Spleen (tissue), 11 donors: Measurements from ENCODE around the gene YRDC. TPM values are rescaled to one million over a fixed set of nuclear protein-coding genes. Genes with fewer than 3 reads are reported as not detected.

Source experiments
- DNase-seq: peaks from one replicate; pipeline ENCODE4 v3.0.0-alpha.2; 2020
- H3K27ac ChIP-seq, 8 donors: fragments of 200-600 bp; sonication (generic) in 7 of 8; 1 replicate in 4 of 8; 2 replicates in 4 of 8; pipeline versions ENCODE4 v1.5.0 to v1.8.0; 2016 to 2021; ENCODE audit warnings: inconsistent platforms in 4 of 8, mild to moderate bottlenecking in 4 of 8, moderate library complexity in 1 of 8
- H3K27me3 ChIP-seq, 7 donors: fragments of 200-600 bp; sonication (generic) in 6 of 7; replicated peaks in 1 of 7; 1 replicate in 4 of 7; 2 replicates in 3 of 7; pipeline versions ENCODE4 v1.5.0 to v1.8.0; 2016 to 2021; ENCODE audit warnings: inconsistent platforms in 3 of 7, mild to moderate bottlenecking in 1 of 7
- H3K36me3 ChIP-seq, 6 donors: fragments of 200-600 bp; sonication (generic) in 5 of 6; 1 replicate in 4 of 6; 2 replicates in 2 of 6; pipeline versions ENCODE4 v1.5.0 to v1.8.0; 2016 to 2021; ENCODE audit warnings: inconsistent platforms in 2 of 6
- H3K4me1 ChIP-seq, 6 donors: fragments of 200-600 bp; sonication (generic) in 5 of 6; 1 replicate in 3 of 6; 2 replicates in 3 of 6; pipeline versions ENCODE4 v1.5.0 to v1.8.0; 2016 to 2021; ENCODE audit warnings: inconsistent platforms in 3 of 6
- H3K4me3 ChIP-seq, 8 donors: fragments of 200-600 bp; sonication (generic) in 7 of 8; 1 replicate in 4 of 8; 2 replicates in 4 of 8; pipeline versions ENCODE4 v1.5.0 to v1.8.0; 2016 to 2021; ENCODE audit warnings: inconsistent platforms in 4 of 8, mild to moderate bottlenecking in 4 of 8, moderate library complexity in 2 of 8
- H3K9me3 ChIP-seq, 8 donors: fragments of 200-600 bp; sonication (generic) in 7 of 8; 1 replicate in 4 of 8; 2 replicates in 4 of 8; pipeline versions ENCODE4 v1.5.0 to v1.8.0; 2016 to 2021; ENCODE audit warnings: inconsistent platforms in 4 of 8
- CTCF ChIP-seq, 11 experiments: fragments of 200-600 bp in 7 of 11; fragments of 450-650 bp in 4 of 11; sonication (generic) in 4 of 11; IDR thresholded peaks in 8 of 11; conservative IDR thresholded peaks in 3 of 11; 1 replicate in 7 of 11; 2 replicates in 4 of 11; pipeline versions ENCODE4 v1.4.0 to v1.8.0; 2016 to 2021; ENCODE audit warnings: antibody characterized with exemption in 11 of 11, inconsistent platforms in 4 of 11, mild to moderate bottlenecking in 1 of 11
- POLR2A ChIP-seq, 3 donors: fragments of 450-650 bp; IDR thresholded peaks; one replicate each; pipeline ENCODE4 v1.5.1; 2017; ENCODE audit warnings: antibody characterized with exemption in 3 of 3, mild to moderate bottlenecking in 1 of 3
- POLR2AphosphoS5 ChIP-seq, 3 donors: sonication (generic); formaldehyde crosslinking; IDR thresholded peaks; one replicate each; pipeline ENCODE4 v1.5.1; 2017; ENCODE audit warnings: antibody characterized with exemption in 3 of 3
- WGBS, 5 donors: extraction: QIAGEN DNeasy Blood & Tissue Kit in 3 of 5; methylation state at CpG; one replicate each; pipeline versions ENCODE4 v1.1.5 to v1.1.7; 2013 to 2018; 5-methylcytosine and 5-hydroxymethylcytosine counted together
- intact Hi-C: fragments of 100-400 bp; cut with DNase I; formaldehyde crosslinking; loops from one replicate; pipeline ENCODE4 v1.15.0; 2023; ENCODE audit warnings: low total_unique reads
- polyA plus RNA-seq, 3 donors: library from polyadenylated mRNA; stranded (reverse); fragments of 200-250 nt; gene quantifications; one replicate each; pipeline ENCODE4 v1.2.1, GENCODE V29; 2013
- total RNA-seq, 7 donors: library from RNA; depleted of rRNA in 3 of 7; stranded (reverse); fragments of >200 nt in 3 of 7; fragmentation: NEBNext Ultra II Directional in 4 of 7; extraction: Animal tissue kit (Norgen Biotek cat#: 25700) in 4 of 7; gene quantifications; one replicate each; pipeline versions ENCODE4 v1.1.0 to v1.2.1, GENCODE V29; 2016 to 2021
- donor health status: healthy with polysubstance abuse.
- donor health status: DM: no; HTN: no; CAD: no; lungs with moderate emphysema.
- donor health status: DM: no; HTN: no; CAD: no.
- donor health status: Bipolar disorder and iron deficiency.
- donor health status: healthy.
- donor health status: DM: no; HTN: no; CAD: no.
- donor health status: DM: yes; HTN: yes; CAD: no.

YRDC gene
- total and polyA plus RNA-seq, 10 donors, result 7.5 to 13.4 (median 10.6) TPM

GRCh38 chr1:37809942-37810341 is 1.9 kb upstream of the YRDC start:
- Histone ChIP-seq H3K4me3 (no peak overlapping the region), H3K27me3 (no peaks in the 10 kb centered on the region), H3K4me1 (peaks cover 24 to 72% (median 48%) of the 10 kb centered on the region in 6 donors), H3K9me3 (no peaks in the 10 kb centered on the region), H3K36me3 (peaks cover 3 to 51% (median 24%) of the 10 kb centered on the region in 6 donors), H3K27ac (peak overlapping the region in 1 of 8 donors; percentile 98)
- intact Hi-C loops, result loop anchor here (5.0 to 10.0 kb wide), 2 partner anchors 47 to 115 kb away; partner anchors contain the start of genes CDCA8 and MTF1
- no peak for DNase-seq
- 29 to 65% (median 51%) methylated on average over 2 of the region's 2 CpGs for WGBS, 5 donors
- TF ChIP-seq POLR2AphosphoS5 (IDR thresholded peaks at IDR 0.05) (no peak), POLR2A (IDR thresholded peaks at IDR 0.05) (no peak), CTCF (IDR thresholded peaks at IDR 0.05 in 8 of 11, conservative IDR thresholded peaks at IDR 0.05 in 3 of 11) (no peak)

DNA sequence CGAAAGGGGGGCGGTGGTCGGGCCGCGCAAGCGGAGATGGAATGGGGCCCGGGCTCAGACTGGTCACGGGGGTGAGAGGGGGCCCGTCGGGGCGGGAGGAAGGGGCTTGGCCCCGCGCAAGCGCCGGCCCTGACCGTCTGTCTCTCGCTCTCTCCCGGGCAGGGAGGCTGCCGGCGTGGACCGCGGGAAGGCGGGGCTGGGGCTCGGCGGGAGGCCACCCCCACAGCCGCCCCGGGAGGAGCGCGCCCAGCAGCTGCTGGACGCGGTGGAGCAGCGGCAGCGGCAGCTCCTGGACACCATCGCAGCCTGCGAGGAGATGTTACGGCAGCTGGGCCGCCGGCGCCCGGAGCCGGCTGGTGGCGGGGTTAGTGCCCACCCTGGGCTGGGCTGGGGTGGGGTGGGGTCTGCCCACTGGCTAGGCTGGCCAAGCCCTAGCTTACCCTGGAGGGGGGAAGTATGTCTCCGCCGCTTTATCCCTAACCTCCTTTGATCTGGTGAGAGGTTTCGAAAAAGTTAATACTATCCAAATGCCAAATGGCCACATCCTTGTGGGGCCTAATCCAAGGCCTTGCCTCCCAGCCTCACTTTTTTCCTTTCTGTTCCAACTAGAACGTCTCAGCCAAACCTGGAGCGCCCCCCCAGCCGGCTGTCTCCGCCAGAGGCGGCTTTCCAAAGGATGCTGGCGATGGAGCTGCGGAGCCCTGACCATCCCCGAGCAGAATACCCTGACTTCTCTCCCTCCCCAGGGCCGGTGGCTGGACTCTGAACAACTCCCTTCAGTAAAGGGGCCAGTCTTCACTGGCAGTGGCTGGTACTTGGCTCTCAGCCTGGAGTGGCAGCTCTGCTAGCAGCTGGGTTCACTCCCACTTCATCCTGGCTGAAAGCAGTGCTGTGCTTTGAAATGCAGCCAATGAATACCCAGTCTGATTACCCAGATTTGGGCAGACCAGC is 636 bp upstream of the YRDC start:
- no peaks in the 10 kb centered on the region for H3K27me3 ChIP-seq
- peak overlapping the region; percentile 87 to 98 (median 94) for H3K27ac ChIP-seq
- peak overlapping the region; percentile 89 to 98 (median 96) for H3K4me3 ChIP-seq
- DNase-seq, result peak; percentile 81
- 6 to 13% (median 8%) methylated on average over 20 to 54 of the region's 54 CpGs for WGBS, 5 donors
- intact Hi-C loops, result loop anchor here (5.0 to 10.0 kb wide), 2 partner anchors 49 to 114 kb away; partner anchors contain the start of genes CDCA8 and MTF1
- peaks cover 4 to 51% (median 30%) of the 10 kb centered on the region in 6 donors for H3K36me3 ChIP-seq
- no peaks in the 10 kb centered on the region for H3K9me3 ChIP-seq
- H3K4me1 ChIP-seq, result peaks cover 24 to 75% (median 48%) of the 10 kb centered on the region in 6 donors
- no peak for TF ChIP-seq POLR2AphosphoS5 (IDR thresholded peaks at IDR 0.05)
- TF ChIP-seq CTCF (IDR thresholded peaks at IDR 0.05 in 8 of 11, conservative IDR thresholded peaks at IDR 0.05 in 3 of 11), result no peak
- TF ChIP-seq POLR2A (IDR thresholded peaks at IDR 0.05), result no peak

GRCh38 chr1:37807220-37807554 is 821 bp downstream of the YRDC start:
- no peaks in the 10 kb centered on the region for H3K9me3 ChIP-seq
- TF ChIP-seq CTCF (IDR thresholded peaks at IDR 0.05 in 8 of 11, conservative IDR thresholded peaks at IDR 0.05 in 3 of 11) (no peak), POLR2A (IDR thresholded peaks at IDR 0.05) (no peak), POLR2AphosphoS5 (IDR thresholded peaks at IDR 0.05) (no peak)
- peaks cover 8 to 58% (median 44%) of the 10 kb centered on the region in 6 donors for H3K36me3 ChIP-seq
- 13 to 23% (median 18%) methylated on average over 9 of the region's 9 CpGs for WGBS, 5 donors
- no peaks in the 10 kb centered on the region for H3K27me3 ChIP-seq
- peak overlapping the region; percentile 87 to 98 (median 94) for H3K27ac ChIP-seq
- intact Hi-C loops, result loop anchor here (5.0 to 10.0 kb wide), 2 partner anchors 50 to 112 kb away; partner anchors contain the start of genes CDCA8 and MTF1
- H3K4me1 ChIP-seq, result peaks cover 24 to 69% (median 48%) of the 10 kb centered on the region in 6 donors
- DNase-seq, result peak; percentile 74
- peak overlapping the region; percentile 89 to 98 (median 96) for H3K4me3 ChIP-seq

DNA sequence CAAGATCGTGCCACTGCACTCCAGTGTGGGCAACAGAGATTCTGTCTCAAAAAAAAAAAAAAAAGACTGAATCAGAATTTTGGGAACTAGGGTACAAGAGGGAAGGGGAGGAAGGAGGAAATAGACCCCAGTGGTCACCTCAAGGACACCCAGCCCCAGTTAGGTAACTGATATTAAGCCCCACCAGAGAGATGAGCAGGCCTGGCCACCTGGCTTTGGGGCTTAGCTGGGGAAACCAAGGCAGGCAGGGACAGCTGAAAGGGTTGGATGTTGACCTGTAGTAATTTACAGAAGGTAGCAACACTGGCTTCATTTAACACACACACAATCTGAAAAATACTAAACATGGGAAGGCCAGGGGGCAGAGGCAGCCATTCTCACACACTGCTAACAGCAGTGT is 5.6 kb downstream of the YRDC start:
- WGBS, 5 donors, result 91 to 96% (median 96%) methylated on average over 1 of the region's 1 CpG
- no peaks in the 10 kb centered on the region for H3K27me3 ChIP-seq
- no peak for DNase-seq
- H3K4me3 ChIP-seq, result no peak overlapping the region
- TF ChIP-seq POLR2A (IDR thresholded peaks at IDR 0.05) (no peak), CTCF (IDR thresholded peaks at IDR 0.05 in 8 of 11, conservative IDR thresholded peaks at IDR 0.05 in 3 of 11) (no peak), POLR2AphosphoS5 (IDR thresholded peaks at IDR 0.05) (no peak)
- H3K4me1 ChIP-seq, result peaks cover 10 to 29% (median 21%) of the 10 kb centered on the region in 6 donors
- H3K27ac ChIP-seq, result no peak overlapping the region
- intact Hi-C loops, result loop anchor here (10.0 kb wide), 1 partner anchor 108 kb away; the partner anchor contains the start of gene CDCA8
- no peaks in the 10 kb centered on the region for H3K9me3 ChIP-seq
- H3K36me3 ChIP-seq, result peaks cover 8 to 88% (median 58%) of the 10 kb centered on the region in 6 donors
